Fibroblast of the aortic adventitia (primary cell): ENCODE data around the gene ZNF106. TPM values are rescaled to one million over a fixed set of nuclear protein-coding genes. Genes with fewer than 3 reads are reported as not detected.

Source experiments
- DNase-seq: peaks from one replicate; pipeline ENCODE4 v3.0.0-alpha.2; 2010; ENCODE audit warnings: low read depth
- H3K4me3 ChIP-seq: 2 replicates; pipeline ENCODE4 v1.5.1; 2011; ENCODE audit warnings: low read depth, mild to moderate bottlenecking, control low read depth, low read length, moderate library complexity
- CTCF ChIP-seq: IDR thresholded peaks from 2 replicates; pipeline ENCODE4 v1.5.1; 2011; ENCODE audit warnings: mild to moderate bottlenecking, low read length, control low read depth, inconsistent platforms; ENCODE audit not compliant: insufficient read depth
- total RNA-seq: library from RNA; depleted of rRNA; stranded (reverse); fragments of >200 nt; gene quantifications from 2 replicates; pipeline ENCODE4 v1.2.3, GENCODE V29; 2012; ENCODE audit warnings: low replicate concordance

The ZNF106 gene
- total RNA-seq, 1 donor, result 72.8 TPM

DNA sequence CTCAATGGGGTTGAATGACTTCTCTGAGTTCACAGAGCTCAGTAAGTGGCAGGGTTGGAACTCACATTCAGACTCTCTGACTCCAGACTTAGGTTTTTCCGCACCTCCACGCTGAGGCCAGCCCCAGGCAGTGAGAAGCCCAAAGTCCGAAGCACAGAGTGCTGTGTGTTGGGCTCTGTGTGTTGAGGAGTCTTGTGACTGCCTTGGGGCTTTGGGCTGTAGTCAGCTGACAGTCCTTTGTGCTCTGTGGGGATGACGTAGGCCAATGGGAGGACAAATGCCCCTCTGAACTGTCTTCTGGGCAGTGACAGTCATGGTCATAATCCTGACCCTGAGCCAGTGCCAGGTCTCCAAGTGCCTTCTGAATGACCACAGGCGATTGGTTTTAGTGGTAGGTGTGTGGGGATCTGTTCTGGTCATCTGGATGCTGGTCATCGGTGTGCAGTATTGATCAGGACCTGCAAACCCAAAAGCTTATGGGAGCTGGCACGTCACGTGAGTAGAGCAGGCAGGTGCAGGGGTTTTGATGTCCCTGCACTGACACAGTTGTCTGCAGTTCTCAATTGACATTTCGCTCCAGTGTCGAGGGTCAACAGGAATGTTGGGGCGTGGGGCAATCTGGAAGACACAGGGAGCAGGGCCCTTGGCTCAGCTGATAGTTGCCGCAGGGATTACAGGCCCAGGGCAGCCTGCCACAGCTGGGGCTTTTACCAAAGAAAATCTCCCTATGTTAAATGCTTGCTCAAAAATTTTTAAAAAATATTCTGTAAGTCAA is 86.3 kb downstream of the ZNF106 start:
- DNase-seq, result no peak
- no peak overlapping the region for H3K4me3 ChIP-seq

DNA sequence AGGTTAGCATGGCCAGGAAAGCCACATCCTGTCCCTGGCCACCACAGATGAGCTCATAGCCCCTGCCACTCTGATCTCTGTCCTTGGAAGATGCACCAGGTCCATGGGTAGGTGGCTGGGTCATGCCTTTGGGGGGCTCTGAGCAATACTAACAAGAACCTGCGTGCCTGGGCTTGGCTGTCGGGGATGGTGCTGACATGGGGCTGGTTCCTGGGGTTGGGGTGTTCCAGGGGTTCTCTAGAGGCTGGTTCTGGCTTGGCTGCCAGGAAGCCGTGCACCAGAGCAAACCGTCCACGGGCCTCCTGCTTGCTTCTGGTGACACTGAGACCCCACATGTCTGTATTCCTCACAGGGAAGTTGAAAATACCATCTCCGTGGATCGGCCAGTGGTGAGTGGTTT is 87.6 kb downstream of the ZNF106 start:
- no peak overlapping the region for H3K4me3 ChIP-seq
- TF ChIP-seq CTCF, result no peak
- DNase-seq, result no peak

More for the DNA sequence above, 86.3 kb downstream of the ZNF106 start:
- TF ChIP-seq CTCF, result no peak

DNA sequence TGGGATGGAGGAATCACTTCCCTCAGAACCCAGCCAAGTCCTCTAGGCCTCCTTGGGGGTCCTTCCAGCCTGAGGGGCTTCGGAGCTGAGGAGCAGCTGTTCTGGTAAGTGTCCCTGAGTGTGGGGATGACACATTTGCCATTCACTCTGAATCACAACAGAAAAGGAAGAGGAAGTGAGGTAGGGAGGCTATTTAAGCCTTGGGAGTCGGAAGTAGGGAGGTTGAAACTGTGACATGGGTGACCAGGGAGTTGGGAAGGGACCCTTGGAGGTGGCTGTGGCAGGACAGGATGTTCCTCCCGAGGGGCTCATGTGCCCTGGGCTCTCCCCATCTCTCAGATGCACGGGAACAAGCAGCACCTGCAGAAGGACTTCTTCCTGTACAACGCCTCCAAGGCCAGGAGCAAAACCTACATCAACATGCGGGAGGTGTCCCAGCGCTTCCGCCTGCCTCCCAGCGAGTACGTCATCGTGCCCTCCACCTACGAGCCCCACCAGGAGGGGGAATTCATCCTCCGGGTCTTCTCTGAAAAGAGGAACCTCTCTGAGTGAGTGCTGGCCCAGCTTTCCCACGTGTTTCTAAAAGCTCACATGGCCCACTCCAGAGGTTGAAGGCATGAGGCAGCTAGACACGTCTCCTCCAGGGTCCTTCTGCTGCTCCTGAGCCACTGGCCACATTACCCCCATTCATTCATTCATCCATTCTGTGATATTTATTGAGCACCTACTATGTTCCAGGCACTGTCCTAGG is 88.3 kb downstream of the ZNF106 start:
- DNase-seq, result no peak
- no peak overlapping the region for H3K4me3 ChIP-seq
- TF ChIP-seq CTCF, result no peak

DNA sequence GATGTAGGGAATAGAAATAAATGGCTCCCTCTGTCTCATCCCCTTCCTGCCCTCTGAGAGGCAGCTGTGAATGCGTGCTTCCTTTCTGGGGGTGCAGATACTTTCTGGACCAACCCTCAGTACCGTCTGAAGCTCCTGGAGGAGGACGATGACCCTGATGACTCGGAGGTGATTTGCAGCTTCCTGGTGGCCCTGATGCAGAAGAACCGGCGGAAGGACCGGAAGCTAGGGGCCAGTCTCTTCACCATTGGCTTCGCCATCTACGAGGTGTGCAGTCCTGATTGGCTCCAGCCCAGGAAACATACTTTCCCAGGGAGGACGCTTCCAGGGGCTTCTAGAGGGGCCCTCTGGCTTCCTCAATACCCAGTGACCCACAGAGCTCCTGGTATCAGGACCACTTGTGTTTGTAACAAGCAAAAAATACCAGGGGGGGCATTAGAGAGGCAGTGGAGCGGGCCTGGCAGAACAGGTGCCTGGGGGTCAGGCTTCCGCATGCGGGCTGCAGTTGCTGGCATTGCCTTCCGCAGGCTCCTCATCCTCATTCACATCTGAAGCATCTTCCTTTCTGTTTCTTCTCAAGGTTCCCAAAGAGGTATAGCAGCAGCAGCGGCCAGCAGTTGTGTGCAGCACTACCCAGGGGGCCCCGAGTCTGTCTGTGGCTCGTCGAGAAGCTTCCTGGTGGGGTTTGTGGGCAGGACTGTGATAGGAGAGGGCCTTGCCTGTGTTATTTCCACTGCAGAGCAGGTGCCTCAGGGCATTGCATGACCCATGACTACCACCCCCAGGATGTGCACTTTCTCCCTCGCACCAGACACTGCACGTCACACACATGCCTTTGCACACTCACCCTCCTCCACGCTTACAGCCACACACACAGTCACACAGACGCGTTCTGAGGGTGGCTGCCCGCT is 89.1 kb downstream of the ZNF106 start:
- DNase-seq, result no peak
- no peak overlapping the region for H3K4me3 ChIP-seq
- TF ChIP-seq CTCF, result no peak

GRCh38 chr15:42395838-42396237 is 95.1 kb downstream of the ZNF106 start:
- H3K4me3 ChIP-seq, result no peak overlapping the region
- no peak for TF ChIP-seq CTCF
- no peak for DNase-seq

DNA sequence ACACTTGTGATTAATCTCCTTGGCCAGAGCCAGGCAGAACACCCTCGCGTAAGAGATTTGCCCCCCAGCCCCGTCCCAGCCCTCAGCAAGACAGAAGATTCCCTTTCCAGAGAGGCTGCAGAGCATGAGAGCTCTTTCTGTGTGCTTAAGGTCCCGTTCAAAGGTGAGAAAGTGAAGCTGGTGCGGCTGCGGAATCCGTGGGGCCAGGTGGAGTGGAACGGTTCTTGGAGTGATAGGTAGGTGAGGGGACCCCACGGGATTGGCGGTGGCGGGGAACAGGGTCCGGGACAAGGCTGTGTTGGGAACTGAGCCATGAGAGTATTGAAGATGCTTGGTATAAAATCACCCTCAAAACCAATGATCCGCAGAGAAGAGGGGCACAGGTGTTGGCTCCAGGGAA is 96.8 kb downstream of the ZNF106 start:
- no peak for TF ChIP-seq CTCF
- DNase-seq, result no peak
- no peak overlapping the region for H3K4me3 ChIP-seq
